Activated T-helper 9 cell treated with anti-CD3 and anti-CD28 coated beads, Interleukin-2, amount 50 U/mL, for 16 hours (primary cell): ENCODE data around the gene CARS2.
"Not testable (repeated sequence)": the region's sequence is repeated elsewhere in the genome, so short reads cannot be mapped to it uniquely, and the experiment has no call there.

Experiments used
- DNase-seq: peaks from one replicate; pipeline ENCODE4 v3.0.0-alpha.2; 2020; ENCODE audit warnings: low read depth

CARS2 gene

DNA sequence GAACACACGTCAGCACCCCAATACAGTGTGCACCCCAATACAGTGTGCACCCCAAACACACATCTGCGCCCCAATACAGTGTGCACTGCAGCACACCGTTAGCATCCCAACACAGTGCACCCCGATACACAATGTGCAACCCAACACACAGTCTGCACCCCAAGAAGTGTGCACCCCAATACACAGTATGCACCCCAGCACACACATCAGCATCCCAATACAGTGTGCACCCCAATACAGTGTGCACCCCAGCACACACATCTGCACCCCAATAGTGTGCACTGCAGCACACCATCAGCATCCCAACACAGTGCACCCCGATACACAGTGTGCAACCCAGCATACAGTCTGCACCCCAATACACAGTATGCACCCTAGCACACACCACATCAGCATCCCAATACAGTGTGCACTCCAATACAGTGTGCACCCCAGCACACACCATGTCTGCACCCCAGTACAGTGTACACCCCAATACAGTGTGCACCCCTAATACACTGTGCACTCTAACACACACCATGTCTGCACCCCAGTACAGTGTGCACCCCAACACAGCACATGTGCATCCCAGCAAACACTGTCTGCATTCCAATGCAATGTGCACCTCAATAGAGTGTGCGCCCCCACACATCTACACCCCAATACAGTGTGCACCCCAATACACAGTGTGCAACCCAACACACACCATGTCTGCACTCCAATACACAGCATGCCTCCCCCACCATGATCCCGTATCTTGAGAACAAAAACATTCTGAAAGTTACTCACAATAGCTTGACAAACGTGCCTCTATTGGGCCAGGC, 855 bp upstream of the CARS2 start:
- no peak for DNase-seq

DNA sequence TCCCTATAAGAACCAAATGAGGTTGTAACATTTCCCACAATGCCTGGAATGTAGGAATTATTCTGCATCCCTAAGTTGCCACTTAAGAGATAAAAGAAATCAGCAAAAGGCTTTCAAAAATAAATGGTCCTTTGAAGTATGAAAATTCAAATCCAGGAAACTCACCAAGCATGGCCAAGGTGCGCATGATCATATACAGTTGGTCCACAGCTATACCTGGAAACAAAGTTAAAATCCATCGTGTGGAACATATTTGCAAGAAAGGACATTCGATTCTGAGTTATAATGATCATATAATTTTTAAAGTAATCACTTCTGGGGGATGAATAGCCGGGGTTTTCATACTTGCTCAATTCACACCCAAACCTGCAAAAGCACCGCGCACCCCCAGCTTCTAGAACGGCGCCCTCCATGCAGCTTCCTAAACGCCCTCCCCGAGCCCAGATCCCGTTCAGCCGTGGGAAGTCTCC, 525 bp downstream of the CARS2 start:
- no peak for DNase-seq

DNA sequence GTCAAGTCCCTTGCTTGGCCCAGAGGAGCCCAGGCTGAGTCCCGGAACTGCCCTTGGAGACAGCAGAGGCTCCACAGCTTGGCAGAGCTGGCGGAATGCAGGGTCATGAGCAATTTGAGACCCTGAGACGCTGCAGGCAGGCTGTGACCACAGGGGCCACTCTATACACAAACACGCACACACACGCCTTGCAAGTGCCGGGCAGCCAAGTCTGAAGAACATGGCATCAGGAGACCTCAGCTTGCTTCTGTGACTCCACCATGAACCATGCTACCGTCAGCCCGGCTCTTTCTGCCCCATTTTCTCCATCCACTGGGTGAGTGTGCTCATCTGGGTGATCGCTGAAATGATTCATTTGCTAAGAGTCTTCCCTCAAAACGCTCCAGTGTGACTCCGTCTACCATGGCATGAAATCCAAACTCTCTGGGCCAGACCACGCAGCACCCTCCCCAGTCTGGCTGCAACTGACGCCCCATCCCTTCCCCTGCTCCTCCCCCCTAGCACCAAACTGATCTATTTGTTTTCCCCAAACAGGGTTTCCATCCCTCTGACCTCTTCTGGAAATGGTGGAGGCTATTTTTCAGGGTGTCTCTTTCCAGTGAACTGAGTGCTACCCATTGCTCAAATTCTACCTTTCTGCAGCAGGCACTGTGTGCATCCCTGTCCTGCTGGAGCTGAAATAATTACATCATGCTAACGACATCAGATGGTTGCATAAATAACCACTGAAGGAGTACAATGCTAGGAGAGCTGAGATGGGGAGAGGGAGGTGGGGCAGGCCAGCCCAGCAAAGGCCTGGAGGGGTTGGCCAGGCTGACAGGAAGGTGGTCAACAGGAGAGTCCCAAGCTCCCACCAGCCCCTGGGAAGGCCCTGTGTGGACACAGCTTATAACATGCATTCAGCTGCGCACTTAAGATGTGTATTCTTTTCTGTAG, 3.1 kb downstream of the CARS2 start:
- DNase-seq = no peak

- no peak for DNase-seq
These were observed 3.8 kb downstream of the CARS2 start for GRCh38 chr13:110702089-110702488.

GRCh38 chr13:110701061-110701460, 4.9 kb downstream of the CARS2 start:
- DNase-seq = not testable (repeated sequence)

GRCh38 chr13:110700641-110701040, 5.3 kb downstream of the CARS2 start:
- no peak for DNase-seq

DNA sequence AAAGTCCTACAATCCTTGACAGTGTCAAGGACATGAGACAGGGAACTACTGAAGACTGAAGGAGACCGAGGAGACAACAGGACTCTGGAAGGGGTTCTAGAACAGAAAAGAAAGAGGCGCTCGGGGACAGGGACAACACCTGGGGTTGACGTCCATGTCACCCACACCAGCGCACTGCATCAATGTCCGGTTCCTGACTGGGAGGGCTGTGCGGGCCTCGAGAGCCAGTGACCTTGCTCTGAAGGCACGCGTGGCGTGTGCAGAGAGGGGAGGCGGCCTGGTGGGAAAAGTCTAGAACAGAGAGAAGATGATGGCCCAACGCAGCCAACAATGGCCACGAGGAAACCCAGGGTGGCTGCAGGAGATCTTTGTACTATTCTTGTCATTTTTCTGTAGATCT, 5.7 kb downstream of the CARS2 start:
- no peak for DNase-seq

- DNase-seq = no peak
These were observed 6.5 kb downstream of the CARS2 start for GRCh38 chr13:110699148-110700145.

GRCh38 chr13:110698689-110699088, 7.2 kb downstream of the CARS2 start:
- DNase-seq = no peak

GRCh38 chr13:110697842-110698241, 8.1 kb downstream of the CARS2 start:
- no peak for DNase-seq

- DNase-seq = no peak
These were observed 9.1 kb downstream of the CARS2 start for GRCh38 chr13:110696776-110697175.

- DNase-seq = not testable (repeated sequence)
These were observed 10.1 kb downstream of the CARS2 start for GRCh38 chr13:110695774-110696173.

GRCh38 chr13:110690516-110690915, 15.4 kb downstream of the CARS2 start:
- DNase-seq = no peak

DNA sequence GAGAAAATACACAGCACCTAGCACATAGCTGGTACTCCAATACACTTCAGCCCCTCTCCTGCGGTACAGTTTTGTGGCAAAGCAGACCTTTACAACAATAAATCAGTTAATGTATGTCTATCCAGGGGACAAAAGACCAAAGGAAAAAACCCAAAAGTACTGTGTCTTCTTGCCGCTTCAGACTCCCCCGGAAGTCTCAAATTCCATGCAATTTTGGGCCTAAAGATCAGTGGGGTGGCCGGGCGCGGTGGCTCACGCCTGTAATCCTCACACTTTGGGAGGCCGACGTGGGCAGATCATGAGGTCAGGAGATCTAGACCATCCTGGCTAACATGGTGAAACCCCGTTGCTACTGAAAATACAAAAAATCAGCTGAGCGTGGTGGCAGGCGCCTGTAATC, 16.2 kb downstream of the CARS2 start:
- DNase-seq = no peak

DNA sequence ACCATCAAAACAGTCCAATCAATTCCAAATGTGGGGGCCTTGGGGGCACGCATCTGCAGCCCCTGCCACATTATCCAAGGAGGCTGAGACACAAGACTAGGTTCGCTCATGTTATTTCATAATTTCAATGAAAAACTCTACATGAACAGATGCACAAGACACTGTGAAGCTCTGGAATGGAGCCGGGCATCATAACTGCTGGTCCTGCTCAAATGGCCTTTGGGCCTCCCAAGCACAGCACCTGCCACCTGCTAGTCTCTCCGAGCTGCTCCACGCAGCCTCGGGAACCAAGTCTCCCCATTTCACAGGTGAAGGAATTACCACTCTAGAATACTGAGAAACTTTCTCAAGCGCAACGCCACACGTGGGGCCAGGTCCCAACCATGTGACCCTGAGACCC, 16.9 kb downstream of the CARS2 start:
- DNase-seq = no peak

DNA sequence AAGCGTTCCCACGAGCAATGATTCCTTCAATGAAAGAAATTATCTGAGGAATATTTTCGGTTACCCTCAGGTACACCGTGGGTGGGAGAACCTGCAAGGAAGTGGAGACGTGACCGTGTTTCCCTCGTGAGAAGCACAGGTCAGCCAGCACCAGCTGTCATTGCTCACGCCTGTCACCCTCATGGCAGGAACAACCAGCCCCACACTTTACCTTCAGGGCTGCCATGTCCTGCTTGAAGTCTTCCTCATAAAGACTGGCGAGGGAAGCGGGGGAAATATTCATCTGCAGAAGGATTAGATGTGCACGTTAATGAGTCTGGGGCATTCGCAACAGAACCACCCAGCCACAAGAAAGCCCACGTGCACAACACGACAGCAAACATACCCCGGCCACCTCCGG, 18.2 kb downstream of the CARS2 start:
- no peak for DNase-seq

- no peak for DNase-seq
These were observed 20.5 kb downstream of the CARS2 start for GRCh38 chr13:110685305-110686020.

- no peak for DNase-seq
These were observed 21.4 kb downstream of the CARS2 start for GRCh38 chr13:110684388-110685056.

GRCh38 chr13:110683921-110684320, 22.0 kb downstream of the CARS2 start:
- DNase-seq = no peak

DNA sequence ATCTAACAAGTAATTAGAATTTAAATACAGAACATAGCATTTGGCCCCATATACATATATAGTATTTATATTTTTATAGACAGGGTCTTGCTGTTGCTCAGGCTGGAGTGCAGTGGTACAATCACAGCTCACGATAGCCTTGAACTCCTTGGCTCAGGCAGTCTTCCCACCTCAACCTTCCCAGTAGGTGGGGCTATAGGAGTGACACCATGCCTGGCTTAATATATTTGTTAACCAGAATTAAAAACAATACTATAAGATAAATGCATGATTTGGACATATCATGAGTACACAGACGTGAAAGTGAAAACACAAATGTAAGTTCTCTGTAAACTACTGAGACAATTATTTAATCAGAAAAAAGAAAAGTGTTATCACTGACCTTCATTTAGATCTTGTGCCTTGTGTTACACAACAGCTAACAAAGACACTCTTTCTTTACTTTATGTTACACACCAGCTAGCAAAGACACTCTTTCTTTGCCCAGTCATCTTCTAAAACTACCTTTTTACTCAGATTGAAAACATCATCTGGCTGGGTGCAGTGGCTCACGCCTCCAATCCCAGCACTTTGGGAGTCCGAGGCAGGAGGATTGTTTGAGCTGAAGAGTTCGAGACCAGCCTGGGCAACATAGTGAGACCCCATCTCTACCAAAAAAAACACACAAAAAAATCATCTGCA, 22.6 kb downstream of the CARS2 start:
- no peak for DNase-seq
